GM21723 (cell line): ENCODE results near the gene PLCD3.

ENCODE experiments used
- ATAC-seq: cut with Tn5 transposase; IDR thresholded peaks from one replicate; pipeline ENCODE4 v1.9.1; 2021; ENCODE audit warnings: mild to moderate bottlenecking, moderate library complexity; ENCODE audit not compliant: unreplicated experiment

The PLCD3 gene, protein sequence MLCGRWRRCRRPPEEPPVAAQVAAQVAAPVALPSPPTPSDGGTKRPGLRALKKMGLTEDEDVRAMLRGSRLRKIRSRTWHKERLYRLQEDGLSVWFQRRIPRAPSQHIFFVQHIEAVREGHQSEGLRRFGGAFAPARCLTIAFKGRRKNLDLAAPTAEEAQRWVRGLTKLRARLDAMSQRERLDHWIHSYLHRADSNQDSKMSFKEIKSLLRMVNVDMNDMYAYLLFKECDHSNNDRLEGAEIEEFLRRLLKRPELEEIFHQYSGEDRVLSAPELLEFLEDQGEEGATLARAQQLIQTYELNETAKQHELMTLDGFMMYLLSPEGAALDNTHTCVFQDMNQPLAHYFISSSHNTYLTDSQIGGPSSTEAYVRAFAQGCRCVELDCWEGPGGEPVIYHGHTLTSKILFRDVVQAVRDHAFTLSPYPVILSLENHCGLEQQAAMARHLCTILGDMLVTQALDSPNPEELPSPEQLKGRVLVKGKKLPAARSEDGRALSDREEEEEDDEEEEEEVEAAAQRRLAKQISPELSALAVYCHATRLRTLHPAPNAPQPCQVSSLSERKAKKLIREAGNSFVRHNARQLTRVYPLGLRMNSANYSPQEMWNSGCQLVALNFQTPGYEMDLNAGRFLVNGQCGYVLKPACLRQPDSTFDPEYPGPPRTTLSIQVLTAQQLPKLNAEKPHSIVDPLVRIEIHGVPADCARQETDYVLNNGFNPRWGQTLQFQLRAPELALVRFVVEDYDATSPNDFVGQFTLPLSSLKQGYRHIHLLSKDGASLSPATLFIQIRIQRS

DNA sequence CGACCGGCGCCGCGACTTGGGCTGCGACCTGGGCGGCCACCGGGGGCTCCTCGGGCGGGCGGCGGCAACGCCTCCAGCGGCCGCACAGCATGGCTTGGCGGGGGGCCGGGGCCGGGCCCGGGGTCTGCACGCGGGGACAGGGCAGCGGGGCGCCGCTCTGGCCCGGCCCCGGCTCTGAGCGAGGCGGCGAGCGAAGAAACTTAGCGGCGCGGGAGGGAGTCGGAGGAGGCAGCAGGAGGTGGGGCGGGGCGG, at the start of gene PLCD3:
Gene PLCD3 (minus strand): TSS at position 196 of the 252 bp plus-strand sequence. CDS start 105 bp downstream, at position 91.
- no peak for ATAC-seq

DNA sequence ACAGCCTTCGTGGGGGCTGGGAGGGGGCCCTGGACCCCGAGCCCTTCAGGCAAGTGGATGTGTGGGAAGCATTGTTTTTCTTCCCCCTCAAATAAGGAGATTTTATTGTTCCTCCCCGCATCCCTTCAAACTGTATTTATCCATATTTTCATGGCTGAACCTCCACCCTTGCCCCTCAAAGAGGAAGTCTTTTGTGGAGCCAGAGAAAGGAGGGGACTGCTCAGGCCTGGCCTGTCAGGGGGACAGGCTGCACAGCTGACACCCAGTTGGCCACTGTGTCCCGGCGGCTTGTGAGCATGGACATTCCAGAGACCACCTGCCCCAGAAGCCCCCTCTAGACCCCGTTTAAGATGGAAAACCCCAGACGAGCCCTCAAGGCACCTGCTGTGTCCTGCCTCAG, 45.2 kb upstream of the PLCD3 start:
- no peak for ATAC-seq

DNA sequence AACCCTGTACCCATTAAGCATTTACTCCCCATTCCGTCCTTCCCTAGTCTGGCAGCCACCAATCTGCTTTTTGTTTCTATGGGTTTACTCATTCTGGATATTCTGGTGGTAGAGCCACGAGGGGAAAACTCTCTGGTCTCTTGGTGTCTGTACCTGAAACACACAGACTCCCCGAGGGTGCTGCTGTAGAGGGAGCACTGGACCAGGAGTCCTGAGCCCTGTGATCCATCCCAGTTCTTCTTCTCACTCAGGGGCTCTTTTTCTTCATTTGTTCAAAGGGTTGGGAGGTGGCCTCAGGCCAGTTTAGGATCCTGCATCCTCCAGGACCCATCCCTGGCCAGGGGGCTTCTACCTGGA, 43.4 kb upstream of the PLCD3 start:
- no peak for ATAC-seq

DNA sequence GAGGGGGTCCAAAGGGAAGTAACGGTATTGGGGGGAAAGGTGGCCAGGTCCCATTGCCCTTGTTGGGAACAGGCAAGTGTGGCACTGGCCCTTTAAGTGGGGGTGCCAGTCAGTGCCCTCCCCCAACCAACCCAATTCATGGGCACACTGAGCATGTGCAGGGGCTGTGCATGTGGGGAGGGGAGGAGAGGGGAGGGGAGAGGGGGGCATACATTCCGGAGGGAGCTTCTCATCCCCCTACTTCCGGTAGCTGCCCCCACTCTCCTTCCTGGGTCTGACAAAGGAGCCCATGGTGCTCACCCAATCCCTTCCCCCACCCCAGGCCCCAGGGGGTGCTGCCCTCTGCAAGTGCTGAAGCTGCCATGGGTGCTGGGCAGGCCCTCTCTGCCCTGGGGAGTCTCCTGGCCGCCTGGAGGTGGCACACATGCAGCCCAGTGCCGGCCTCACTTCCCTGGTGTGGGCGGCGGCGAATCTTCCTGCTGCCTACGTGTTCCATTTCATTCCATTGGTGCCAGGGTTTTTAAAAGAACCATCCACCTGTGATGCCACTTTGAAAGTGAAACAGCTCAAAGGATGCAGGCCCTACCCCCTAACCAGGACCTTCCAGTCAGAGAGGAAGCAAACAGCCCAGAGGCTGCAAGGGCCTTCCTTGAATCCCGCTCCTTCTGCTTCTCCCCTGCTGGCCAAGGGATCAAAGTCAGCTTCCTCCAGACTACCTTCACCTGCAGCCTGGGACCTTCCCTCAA, 40.4 kb upstream of the PLCD3 start:
- no peak for ATAC-seq

DNA sequence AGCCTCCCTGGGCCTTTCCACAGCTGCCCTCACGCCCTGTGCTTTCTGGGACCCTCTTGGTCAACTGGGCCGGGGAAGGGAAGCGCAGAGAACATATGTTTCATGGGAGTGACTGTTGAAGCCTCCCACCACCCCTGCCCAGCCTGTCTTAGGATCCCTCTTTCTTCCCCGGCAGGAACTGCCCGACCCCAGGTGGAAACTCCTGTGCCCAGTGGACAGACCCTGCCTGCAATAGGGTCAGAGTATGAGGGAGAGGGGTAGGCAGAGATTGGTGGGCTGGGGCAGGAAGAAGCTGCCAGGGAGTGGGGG, 39.9 kb upstream of the PLCD3 start:
- ATAC-seq = no peak

DNA sequence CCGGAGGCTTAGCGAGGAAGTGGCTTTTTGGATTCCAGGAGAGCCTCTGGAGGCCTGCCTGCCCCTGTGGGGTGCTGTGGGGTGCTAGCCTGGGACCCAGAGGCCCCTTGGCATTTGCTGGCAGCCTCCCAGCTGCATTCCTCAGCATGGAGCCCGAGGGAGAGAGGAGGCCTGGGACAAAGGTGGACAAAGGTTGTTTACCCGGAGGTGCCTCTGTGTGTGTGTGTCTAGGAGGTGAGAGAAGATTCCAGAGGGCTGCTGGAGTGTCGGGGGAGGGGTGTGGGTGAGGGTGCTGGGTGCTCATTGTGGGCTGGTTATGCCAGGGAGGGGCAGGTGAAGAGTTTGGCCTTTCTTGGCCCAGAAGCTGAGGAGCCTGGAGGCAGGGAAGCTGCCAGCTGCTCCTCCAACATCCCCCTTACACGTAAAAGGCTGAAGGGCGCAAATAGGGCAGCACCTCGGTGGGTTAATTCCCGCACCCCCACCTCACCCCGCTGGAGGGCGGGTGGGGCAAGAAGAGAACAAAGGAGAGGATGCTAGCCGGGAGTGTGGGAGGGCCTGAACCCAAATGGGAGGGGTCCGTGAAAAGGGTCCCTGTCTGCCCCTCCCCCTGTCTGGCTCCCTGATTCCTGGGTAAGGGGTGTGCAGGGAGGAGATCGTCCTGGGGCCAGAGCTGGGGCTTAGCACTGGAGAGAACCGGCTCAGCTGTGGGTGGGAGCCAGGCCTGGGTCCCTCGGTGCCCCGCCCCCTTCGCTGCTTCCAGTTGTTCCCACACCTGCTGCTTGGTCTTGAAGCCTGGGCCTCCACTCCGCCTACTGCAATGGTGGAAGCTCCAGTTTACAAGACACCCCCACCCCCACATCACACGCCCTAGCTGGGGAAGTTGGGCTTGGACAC, 39.3 kb upstream of the PLCD3 start:
- ATAC-seq = no peak

DNA sequence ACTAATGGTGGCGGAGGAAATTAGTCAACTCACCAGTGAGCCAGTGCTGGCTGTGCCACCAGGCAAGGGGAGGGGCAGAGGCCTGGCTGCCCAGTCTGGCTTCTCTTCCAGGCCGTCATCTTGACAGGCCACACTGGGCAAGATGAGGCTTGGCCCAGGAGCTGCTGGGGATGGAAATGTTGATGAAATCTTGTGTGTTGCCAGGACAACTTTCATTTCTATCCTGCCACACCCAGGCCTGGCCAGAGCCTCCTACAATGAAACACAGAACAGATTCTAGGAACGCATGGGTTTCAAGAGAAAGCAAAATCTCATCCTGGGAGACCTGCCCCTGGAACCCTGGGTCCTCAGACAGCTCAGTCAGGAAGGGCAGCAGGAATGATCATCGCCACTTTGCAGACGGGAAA, 38.6 kb upstream of the PLCD3 start:
- ATAC-seq = no peak

DNA sequence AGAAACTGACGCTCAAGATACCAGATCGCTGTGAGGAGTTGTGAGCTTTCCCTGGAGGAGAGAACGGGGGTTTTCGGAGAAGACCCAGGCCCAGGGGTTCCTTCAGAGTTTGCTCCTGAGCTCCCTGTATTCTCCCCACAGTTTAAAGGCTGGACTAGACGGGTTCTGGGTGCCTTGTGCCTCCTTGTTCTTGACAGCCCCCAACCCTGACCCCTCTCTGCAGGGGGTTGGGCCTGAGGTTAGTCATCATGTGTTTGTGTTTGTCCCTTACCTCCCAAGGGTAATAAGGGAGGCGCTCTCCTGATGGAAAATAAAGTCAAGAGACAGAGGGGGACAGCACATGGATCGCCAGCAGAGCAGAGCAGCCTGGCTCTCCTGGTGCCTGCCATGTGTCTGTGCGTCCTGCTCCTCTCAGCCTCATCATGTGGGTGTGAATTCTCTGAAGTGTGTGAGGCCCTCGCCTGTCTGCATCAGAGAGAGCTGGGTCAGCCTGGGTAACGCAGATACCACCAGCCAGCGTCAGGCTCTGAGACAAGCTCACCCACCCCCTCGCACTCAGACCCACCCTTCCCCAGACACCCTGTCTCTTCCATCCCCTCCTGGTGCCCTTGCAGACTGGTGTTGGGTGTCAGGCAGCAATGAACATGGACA, 38.1 kb upstream of the PLCD3 start:
- ATAC-seq = no peak

DNA sequence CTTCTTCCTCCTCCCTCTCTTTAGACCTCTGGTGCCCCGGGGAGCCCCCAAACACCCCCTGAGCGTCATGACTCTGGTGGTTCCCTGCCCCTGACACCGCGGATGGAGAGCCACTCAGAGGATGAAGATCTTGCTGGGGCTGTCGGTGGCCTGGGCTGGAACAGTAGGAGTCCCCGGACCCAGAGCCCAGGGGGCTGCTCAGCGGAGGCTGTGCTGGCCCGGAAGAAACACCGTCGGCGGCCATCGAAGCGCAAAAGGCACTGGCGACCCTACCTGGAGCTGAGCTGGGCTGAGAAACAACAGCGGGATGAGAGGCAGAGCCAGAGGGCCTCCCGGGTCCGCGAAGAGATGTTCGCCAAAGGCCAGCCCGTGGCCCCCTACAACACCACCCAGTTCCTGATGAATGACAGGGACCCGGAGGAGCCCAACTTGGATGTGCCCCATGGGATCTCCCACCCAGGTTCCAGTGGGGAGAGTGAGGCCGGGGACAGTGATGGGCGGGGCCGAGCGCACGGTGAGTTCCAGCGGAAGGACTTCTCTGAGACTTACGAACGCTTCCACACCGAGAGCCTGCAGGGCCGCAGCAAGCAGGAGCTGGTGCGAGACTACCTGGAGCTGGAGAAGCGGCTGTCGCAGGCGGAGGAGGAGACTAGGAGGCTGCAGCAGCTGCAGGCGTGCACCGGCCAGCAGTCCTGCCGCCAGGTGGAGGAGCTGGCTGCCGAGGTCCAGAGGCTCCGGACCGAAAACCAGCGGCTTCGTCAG, 36.9 kb upstream of the PLCD3 start:
- no peak for ATAC-seq

DNA sequence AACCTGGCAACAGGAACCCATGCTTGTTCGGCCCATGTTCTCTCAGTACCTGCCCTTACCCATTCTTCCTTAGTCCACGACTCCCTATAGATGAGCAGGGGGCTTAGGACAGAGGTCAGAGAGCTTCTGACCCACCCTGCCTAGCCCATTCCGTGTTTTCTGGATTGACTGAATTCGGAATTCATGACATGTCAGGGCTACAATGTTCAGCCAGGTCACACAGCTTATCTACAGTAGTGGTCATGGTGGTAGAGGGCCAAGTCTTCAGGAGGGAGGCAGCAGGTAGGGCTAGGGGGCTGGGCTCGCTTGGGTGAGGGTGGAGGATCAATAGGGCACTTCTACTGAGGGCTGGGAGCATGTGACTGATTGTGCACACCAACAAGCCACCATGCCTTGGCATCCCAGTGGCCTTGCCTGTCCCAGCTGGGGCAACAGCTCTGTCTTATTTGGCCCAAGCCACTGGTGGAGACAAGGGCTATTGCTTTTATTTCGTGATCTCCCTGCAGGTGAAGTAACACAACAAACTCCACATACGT, 32.5 kb upstream of the PLCD3 start:
- ATAC-seq = no peak

DNA sequence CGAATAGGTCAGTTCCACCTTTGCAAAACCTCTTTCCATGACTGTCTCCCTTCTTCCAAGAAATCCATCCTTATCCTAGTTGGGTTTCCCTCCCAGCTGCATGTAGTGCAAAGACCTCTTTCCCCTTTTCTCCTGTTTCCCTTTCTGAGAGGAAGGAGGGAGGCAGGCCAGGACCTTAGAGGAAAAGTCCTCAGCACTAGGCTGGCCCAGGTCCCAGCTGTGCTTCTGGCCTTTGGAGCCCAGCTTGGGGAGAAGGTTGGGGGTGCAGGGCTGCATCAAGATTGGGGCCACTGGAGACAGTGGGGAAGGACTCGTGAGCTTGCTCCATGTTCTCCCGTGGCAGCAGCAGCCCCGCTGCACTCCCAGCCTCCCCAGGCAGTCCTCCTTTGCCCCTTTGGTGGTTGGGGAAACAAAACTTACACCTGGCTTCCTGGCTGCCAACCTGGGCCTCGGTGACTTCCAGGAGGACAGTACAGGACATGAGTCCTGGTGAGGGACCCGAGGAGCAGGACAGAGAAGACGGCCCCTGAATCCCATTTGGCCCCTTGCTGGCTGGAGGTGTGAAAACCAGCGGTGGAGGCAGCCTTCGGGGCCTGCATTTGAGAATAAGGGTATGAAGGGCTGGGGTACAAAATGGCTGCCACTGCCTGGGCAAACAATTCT, 29.8 kb upstream of the PLCD3 start:
- no peak for ATAC-seq

DNA sequence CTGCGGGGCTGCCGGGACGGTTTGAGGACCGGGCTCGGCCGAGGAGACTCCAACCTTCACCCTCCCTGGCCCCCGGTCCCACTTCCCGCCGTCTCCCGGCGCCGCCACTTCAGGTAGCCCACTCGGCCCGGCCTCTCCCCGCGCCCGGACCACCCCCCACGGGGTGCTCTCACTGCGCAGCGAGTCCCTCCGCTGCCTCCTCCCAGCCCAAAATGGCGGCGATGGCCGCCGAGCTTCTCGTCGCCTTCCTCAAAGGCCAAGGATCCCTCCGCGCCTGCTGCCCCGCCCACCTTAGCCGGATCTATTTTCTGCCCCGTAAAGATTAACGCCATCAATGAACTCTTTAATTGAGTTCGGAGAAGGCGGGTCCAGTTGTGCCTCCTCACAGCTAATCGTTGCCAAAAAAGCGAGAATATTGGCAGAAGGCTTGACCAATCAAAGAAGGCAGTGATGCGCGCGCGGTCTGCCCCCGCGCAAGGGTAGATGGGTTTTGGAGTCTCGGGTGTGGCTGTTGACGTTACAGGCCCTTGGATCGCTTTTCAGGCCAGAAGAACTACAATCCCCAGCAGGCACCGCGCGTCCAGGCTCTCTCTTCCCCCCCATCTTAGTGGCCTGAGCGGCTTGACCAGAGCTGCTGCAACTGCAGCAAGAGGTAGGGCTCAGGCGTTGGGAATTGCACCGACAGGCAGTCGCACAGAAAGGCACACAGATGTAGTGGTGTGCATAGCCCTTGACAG, 29.1 kb upstream of the PLCD3 start, which contains the start of gene HEXIM2:
Gene HEXIM2 (plus strand): TSS at position 588 of the 737 bp plus-strand sequence. CDS start 919 bp downstream, outside the sequence.
- peak; percentile 84 for ATAC-seq

DNA sequence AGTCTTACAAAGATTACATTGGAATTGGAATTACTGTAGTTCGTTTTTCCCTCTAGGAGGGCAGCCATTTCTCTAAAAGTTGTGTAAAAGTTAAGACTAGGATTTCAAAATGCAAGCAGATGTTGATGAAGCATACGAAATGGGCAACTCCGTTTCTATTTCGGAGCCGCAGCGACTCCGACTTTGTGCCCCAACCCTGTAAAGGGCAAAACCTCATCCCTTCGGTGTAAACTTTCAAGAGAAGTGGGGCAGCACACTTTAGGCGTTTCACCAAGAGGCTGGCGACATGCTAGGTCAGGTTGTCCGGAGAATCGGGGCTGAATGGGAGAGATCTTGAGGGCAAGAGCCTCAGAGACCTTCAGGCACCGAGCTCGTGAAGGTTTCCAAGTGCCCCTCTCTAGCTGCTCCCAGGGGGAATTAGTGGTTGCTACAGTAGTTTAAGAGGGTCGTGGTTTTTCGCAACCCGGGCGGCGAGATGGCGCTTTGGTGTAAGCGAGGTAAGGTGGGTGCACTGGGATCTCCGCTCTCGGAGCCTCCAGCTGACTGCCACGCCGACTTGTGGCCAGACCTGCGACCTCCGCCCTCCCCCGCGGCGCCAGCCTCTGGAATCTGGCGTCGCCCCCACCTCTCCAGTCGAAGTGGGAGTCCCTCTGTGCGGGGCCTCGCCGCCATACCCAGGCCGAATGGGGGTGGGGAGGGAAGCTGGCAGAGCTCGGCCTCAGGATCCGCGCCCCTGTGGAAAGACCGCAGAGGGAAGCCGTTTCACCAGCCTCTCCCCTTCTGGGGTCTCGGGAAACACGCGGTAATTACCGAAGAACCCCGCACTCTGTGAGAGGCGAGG, 28.4 kb upstream of the PLCD3 start:
- peak; percentile 29 for ATAC-seq

DNA sequence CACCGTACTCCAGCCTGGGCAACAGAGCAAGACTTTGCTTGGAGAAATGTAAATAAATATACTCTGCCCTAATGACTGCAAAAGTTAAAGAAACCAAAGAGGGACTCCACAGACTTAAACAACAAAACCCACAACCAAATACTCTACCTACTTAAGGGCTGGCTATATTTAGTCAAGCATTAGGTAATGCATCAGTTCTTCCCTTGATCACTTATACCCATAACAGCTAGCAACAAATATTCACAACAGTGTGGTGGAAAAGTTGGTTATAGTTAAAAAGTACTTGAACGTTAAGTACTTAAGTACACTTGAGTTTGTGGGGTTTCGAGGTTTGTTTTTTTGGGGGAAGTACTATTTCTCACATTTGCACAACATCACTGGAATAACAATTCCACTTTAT, 23.9 kb upstream of the PLCD3 start:
- no peak for ATAC-seq

DNA sequence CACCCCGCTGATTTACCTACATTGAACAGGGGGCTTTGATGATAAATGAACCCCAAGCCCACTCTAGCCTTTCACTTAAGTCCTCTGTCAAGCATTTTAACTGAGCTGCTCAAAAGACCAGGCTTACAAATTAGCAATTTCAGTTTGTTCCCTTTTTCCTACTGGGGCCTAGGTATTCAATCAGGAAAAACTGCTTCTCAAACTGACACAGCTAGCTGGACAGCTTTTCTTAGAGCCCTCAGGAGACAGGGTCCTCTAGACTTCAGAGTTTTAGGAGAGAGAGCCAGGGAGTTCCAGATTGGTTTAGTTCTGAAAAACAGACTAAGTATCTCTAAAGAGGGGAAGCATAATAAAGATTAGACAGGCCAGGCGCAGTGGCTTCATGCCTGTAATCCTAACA, 23.2 kb upstream of the PLCD3 start:
- no peak for ATAC-seq

DNA sequence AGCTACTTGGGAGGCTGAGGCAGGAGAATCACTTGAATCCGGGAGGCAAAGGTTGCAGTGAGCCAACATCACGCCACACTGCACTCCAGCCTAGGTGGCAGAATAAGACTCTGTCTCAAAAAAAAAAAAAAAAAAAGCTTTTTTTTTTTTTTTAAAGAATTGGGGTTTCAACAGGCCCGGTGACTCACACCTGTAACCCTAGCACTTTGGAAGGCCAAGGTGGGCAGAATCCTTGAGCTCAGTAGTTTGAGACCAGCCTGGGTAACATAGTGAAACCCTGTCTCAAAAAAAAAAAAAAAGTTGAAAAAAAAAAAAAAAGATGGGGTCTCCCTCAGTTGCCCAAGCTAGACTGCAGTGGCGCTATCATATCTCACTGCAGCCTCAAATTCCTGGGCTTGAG, 22.7 kb upstream of the PLCD3 start:
- no peak for ATAC-seq
